HG03108 (cell line): ENCODE results near the gene FAM156A.
"Not testable (repeated sequence)": the region's sequence is repeated elsewhere in the genome, so short reads cannot be mapped to it uniquely, and the experiment has no call there.

ENCODE experiments used
- ATAC-seq: cut with Tn5 transposase; IDR thresholded peaks from one replicate; pipeline ENCODE4 v1.9.1; 2021; ENCODE audit warnings: moderate library complexity; ENCODE audit not compliant: unreplicated experiment

Gene FAM156A

DNA sequence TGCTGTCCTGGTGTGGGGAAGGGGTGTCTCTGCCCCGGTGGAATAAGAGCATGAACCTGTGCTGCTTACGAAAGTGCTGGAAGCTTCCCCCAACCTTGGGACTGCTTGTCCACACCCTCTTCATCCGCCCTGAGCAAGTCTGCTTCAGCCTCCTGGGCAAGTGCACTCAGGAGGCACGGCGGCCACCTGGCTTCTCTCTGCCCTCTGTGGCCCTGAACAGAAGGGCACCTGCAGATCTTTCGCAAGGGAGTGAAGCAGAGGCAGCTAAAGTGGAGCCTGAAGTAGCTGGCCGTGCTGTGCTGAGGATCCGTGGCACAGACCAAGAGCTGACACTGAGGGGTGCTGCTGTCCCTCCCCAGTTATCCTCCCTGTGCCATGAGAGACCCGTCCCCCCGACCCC, 9.6 kb upstream of the FAM156A start:
- not testable (repeated sequence) for ATAC-seq

DNA sequence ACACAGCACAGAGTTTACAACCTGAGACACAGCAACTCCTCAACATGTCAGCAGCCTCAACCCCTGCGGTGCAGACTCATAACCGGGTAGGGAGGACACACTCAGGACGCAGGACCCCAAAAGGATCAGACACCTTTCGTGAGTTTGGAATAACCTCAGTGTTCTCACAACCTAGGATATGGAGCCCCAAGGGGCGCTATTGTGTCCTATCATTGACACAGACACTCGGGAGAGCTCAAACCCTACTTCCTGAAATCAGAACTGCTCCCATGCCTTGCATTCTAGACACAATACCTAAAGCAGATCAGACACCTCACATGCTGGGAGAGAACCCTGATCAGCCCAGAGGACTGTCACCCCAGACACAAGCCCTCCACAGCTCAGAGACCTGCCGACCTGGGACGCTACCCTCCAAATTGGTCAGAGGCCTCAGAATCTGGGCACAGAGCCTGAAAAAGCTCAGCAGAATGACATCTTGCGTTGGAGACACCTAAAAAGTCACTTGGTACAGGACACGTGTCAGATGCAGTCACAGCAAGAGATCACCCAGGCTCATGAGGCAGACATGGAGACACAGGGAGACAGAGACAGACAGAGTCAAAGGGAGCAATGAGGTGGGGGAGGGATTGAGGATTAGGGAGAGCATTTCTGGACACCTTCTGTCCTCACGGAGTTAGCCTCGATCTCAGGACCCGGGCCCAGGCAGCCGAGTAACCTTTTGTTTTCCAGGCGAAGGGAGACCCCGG, 8.8 kb upstream of the FAM156A start:
- not testable (repeated sequence) for ATAC-seq

DNA sequence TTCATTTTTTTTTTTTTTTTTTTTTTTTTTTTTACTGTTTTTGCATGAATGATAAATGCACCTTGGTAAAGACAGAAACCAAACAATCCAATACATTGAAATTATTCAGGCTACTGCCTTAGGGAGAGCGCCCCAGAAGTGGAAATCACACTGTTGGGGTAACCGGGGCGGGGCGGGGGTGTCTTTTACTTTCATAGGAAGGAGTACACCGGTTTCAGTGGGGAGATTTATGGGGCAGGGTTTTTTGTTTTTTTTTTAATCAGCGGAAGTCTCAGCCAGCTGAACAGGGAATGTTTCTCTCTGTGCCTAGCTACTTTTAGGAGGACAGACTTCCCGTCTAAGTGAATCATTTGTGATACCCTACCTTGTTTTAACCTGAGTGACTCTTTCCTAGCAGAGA, 643 bp upstream of the FAM156A start:
- ATAC-seq, result peak; percentile 27

DNA sequence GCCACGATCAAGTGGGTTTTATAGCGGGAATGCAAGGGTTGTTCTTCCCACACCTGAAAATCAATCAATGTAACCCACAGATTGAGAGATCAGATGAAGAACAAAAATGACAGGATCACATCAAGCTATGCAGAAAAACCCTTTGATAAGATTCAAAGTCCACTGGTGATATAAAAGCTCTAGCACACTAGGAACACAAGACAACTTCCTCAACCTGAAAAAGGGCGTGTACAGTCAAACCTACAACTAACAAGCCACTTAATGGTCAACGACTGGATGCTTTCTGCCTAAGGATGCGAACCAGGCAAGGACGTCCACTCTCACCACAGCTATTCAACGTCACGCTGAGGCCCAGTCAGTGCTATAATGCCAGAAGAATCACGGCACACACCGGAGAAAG, 8.4 kb downstream of the FAM156A start:
- ATAC-seq, result not testable (repeated sequence)

DNA sequence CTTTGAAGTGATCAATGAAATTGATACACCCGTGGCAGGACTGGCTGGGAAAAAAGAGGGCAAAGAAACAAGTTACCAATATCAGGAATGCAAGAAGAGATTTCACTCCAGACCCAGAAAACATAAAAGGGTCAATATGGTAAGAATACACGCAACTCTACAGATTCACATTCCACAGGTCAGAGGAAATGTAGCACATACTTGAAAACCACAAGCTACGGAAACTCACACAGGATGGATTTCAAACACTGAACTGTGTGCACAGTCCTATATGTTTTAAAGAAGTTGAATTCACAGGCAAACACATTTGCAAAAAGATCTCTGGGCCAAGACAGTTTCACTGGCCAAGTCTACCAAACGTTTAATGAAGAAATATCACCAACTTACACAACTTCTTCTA, 9.0 kb downstream of the FAM156A start:
- ATAC-seq, result not testable (repeated sequence)

DNA sequence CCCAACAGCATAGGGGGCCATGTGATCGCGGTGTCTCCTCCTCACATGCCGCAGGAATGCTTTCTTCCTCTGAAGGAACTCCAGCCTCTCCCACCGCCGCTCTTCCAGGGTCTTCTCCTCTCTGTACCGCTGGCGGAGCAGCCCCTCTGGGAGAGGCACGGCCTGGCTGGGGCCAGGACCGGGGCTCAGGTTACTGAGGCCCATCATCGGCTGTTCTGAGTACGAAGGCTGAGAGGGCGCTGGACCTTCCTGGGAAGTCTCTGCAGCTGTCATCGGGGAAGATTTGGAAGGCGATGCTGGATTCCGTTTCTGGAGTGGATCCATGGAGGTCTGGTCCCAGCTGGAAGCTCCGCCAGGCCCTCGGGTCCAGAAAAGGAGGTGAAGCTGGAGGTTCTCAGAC, 10.1 kb downstream of the FAM156A start:
- ATAC-seq, result not testable (repeated sequence)

DNA sequence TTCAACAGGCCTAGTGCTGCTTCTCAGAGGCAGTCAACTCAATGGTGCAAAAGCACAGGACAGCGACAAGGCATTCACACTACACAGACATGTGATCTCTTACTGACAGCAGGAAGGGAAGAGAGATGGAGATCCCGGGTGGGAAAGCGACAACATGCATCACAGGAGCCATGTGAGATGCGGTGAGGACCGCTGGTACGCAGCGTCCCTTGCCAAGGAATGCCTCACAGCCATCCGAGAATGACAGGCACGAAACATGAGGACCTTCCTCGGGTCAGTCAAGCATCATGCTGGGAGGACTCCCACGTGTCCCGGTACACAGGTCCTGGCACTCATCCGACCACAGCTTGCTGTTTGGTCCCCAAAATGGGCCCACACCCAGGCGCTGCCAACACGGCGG, 10.8 kb downstream of the FAM156A start:
- not testable (repeated sequence) for ATAC-seq

- ATAC-seq, result not testable (repeated sequence)
Measured at GRCh38 chrX:52945838-52946494, 12.4 kb downstream of the FAM156A start.

GRCh38 chrX:52941728-52942127, 16.6 kb downstream of the FAM156A start:
- ATAC-seq, result not testable (repeated sequence)

- ATAC-seq, result not testable (repeated sequence)
Measured at GRCh38 chrX:52940704-52941103, 17.6 kb downstream of the FAM156A start.

GRCh38 chrX:52935470-52935784, 22.9 kb downstream of the FAM156A start:
- peak; percentile 6 for ATAC-seq

DNA sequence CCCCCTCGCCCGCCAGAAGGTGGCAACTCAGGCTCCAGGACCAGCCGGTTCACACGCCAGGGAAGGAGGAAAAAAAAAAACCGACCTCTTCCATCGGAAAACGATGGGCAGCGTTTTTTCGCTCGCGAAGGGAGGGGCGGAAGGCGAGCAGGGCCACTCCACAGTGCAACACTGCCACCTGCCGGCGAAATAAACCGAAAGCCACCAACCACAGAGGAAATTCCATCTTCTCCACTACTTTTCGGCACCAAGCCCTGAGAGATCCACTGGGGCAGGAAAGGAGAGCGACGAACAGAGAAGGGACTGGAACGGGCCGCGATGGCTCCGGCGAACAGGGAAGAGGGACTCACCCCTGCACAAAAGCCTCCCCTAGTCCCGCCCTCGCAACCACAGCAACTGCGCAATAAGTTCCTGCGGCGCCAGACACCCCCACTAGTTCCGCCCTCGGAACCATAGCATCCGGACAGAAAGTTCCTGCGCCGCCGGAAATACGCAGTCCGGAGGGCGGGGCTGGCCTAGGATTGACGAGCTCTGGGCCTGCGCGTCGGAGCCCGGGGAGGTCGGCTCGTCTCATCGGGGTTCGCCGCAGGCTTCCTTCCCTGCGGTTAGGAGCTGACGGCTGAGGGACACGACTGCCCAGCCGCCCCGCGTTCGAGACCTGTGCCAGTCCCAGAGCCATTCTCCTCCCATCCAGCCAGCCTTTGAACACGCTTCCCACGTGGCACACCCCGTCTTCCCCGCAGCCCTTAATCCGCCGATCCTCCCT, 23.4 kb downstream of the FAM156A start:
- peak; percentile 91 for ATAC-seq

DNA sequence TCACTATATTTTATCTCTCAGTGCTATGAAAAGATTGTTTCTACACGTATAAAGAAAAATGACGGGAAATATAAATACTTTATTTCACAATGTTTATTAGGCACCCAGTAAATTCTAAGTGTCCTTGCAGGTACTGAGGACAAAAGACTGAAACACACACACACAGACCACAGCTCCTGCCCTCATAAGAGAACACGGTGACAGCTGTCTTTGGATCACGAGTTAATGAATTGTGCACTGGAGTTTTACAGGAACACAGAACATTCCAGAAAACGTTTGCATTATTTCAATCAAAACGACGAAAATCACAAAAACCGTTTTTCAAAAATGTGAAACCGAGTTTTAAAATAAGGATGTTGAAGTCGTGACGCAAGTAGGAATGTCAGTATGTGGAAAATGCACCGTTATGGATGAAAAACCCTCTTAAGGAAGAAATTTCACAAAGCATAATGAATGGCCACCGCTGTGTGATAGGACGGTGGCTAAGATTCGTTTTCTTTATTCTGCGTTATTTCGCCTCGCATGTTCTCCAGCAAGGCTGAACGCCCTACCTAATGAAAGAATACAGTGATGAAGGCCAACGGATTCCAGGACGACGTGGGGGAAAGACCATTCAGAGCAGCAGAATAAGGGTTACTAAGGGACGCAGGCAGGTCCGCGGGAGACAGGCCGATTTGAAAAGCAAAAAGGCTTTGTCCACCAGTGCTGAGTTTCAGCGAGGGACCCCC, 24.2 kb downstream of the FAM156A start:
- ATAC-seq, result no peak

GRCh38 chrX:52933213-52933612, 25.1 kb downstream of the FAM156A start:
- ATAC-seq, result no peak

DNA sequence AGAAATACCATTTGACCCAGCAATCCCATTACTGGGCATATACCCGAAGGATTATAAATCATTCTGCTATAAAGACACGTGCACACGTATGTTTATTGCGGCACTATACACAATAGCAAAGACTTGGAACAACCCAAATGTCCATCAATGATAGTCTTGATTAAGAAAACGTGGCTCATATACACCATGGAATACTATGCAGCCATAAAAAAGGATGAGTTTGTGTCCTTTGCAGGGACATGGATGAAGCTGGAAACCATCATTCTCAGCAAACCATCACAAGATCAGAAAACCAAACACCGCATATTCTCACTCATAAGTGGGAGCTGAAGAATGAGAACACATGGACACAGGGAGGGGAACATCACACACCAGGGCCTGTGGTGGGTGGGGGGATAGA, 28.1 kb downstream of the FAM156A start:
- not testable (repeated sequence) for ATAC-seq

DNA sequence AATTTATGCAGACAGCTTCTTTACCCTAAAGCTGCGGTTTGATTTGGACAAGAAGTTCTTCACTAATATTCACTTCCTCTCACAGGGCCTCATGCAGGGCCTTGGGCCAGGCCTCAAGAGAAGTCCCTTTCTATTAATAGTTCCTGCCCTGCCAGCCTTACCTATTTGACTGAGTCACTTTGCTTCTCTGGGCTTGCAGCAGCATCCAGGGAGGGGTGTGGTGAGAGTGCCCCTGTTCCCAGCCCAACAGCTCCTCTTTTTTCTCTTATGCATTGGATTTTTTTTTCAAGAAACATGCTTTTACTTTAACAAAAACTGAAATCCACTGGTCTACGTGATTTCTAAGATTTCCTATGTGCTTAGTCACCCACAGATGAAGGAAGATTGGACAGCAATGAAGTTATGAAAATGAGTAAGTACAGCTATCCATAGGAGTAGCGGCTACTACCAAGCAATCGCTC, 34.5 kb downstream of the FAM156A start:
- peak; percentile 57 for ATAC-seq

GRCh38 chrX:52914704-52915103, 43.6 kb downstream of the FAM156A start:
- not testable (repeated sequence) for ATAC-seq

DNA sequence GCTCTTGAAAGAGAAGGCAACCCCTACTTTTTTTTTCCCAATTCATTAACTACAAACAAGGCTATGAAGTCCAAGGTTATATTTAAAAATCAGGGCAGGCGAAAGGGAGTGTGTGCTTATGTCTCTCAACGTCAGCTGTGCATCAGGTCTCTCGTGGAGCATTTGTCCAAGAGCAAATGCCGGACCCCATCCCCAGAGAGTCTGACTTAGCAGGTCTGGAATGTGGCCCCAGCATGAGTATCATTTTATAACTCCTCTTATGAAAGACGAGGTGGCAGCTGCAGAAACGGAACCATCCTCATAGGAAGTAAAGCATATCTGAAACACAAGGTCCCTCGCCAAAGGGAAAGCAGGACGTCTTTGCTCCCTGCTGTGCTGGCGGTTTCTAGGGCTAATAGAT, 44.6 kb downstream of the FAM156A start:
- ATAC-seq, result not testable (repeated sequence)

- ATAC-seq, result not testable (repeated sequence)
Measured at GRCh38 chrX:52909313-52909969, 48.9 kb downstream of the FAM156A start.

- not testable (repeated sequence) for ATAC-seq
Measured at GRCh38 chrX:52907900-52908299, 50.4 kb downstream of the FAM156A start.
